ENCODE measurements around the gene SLC49A3. TPM values are rescaled to one million over a fixed set of nuclear protein-coding genes. Genes with fewer than 3 reads are reported as not detected.

SLC49A3 gene
- total RNA-seq, 2 experiments from 2014 or later = 0.23 TPM; not detected in 1

DNA sequence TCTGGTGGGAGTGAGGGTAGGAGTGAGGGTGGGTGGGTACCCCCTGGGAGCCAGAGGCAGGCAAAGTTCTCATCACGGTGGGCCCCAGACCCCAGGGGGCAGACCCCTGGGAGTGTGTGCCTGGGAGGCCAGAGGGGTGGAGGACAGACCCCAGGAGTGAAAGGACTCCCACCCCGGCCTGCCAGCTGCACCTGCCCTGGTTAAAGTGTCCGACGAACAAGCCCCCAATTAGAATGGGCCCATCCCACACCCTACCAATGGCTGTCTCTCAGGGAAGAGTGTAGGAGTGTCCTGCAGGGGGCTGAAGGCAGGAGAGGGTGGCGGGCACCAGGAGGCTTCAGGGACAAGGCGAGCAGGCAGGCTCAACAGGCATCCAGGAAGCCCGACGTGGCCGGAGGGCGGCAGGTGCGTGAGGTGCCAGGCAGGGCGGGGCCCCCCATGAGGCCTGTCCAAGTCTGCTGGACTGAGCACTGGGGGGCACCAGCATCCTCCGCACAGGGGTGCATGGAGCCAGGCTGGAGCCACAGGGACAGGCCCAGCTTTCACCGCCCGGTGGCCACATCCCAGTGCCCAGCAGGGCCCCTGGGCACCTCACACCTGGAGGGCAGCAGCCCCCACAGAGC lies 54.9 kb downstream of the SLC49A3 start:
- DNase-seq (no peak), ATAC-seq (no peak)
- POLR2A ChIA-PET = no interaction called here
- CTCF ChIA-PET = no interaction called here
- H3K27me3 Mint-ChIP-seq = peaks cover 2% of the 10 kb centered on the region
- no peak overlapping the region for H3K27ac Mint-ChIP-seq
- intact Hi-C loops (cut with micrococcal nuclease) = no loop called here
- no peaks in the 10 kb centered on the region for H3K36me3 Mint-ChIP-seq (ENCODE audit: low read depth)
- H3K9me3 Mint-ChIP-seq = peaks cover 5% of the 10 kb centered on the region
- no peaks in the 10 kb centered on the region for H3K4me1 Mint-ChIP-seq (ENCODE audit: low read depth)
- TF ChIP-seq, protein P1, sequence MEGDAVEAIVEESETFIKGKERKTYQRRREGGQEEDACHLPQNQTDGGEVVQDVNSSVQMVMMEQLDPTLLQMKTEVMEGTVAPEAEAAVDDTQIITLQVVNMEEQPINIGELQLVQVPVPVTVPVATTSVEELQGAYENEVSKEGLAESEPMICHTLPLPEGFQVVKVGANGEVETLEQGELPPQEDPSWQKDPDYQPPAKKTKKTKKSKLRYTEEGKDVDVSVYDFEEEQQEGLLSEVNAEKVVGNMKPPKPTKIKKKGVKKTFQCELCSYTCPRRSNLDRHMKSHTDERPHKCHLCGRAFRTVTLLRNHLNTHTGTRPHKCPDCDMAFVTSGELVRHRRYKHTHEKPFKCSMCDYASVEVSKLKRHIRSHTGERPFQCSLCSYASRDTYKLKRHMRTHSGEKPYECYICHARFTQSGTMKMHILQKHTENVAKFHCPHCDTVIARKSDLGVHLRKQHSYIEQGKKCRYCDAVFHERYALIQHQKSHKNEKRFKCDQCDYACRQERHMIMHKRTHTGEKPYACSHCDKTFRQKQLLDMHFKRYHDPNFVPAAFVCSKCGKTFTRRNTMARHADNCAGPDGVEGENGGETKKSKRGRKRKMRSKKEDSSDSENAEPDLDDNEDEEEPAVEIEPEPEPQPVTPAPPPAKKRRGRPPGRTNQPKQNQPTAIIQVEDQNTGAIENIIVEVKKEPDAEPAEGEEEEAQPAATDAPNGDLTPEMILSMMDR (IDR thresholded peaks at IDR 0.05) = no peak
- no peak overlapping the region for H3K4me3 Mint-ChIP-seq

DNA sequence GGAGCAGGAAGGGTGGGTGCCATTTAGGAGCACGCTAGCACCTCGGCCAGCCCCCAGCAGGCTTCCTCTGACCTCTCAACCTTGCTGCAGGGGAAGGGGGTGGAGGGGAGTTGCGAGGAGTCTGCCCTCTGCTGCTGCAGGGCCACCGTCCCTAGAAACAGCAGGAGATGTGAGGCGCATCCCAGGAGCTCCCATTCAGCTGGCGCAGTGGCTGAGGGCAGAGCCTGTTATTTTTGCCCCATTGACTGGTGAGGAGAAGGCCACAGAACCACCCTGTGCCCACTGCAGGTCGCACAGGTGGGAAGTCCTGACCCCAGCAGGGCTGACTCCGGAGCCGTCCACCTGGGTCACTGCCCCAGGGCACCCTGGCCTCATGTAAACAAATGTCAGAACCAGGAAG lies 55.5 kb downstream of the SLC49A3 start:
- POLR2A ChIA-PET = no interaction called here

DNA sequence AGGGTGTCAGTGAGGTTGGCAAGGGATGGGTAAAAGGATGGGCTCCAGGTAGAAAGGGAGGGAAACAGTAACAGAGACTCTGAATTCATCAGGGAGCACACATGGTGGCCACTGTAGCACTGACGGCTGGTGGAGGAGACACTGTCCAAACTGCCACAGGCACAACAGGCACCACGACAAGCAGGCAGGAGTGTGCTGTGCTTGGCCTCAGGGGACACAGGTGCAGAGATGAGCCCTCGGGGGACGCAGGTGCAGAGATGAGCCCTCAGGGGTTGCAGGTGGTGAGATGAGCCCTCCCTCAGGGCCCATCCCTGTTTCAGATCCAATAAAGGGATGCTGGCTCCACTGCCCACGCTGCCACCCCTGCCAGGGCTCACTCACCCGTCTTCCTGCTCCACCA lies 56.0 kb downstream of the SLC49A3 start:
- POLR2A ChIA-PET = no interaction called here
- H3K4me3 Mint-ChIP-seq = no peak overlapping the region
- TF ChIP-seq, protein P1 (IDR thresholded peaks at IDR 0.05) = no peak
- H3K27me3 Mint-ChIP-seq = peaks cover under 1% of the 10 kb centered on the region
- ATAC-seq (no peak), DNase-seq (no peak)
- H3K27ac Mint-ChIP-seq = no peak overlapping the region
- CTCF ChIA-PET = no interaction called here
- peaks cover 5% of the 10 kb centered on the region for H3K9me3 Mint-ChIP-seq
- intact Hi-C loops (cut with micrococcal nuclease) = no loop called here
- H3K4me1 Mint-ChIP-seq (ENCODE audit: low read depth) = no peaks in the 10 kb centered on the region
- no peaks in the 10 kb centered on the region for H3K36me3 Mint-ChIP-seq (ENCODE audit: low read depth)

More for the DNA sequence above, 55.5 kb downstream of the SLC49A3 start:
- H3K9me3 Mint-ChIP-seq = peaks cover 5% of the 10 kb centered on the region
- TF ChIP-seq, protein P1 (IDR thresholded peaks at IDR 0.05) = no peak
- H3K36me3 Mint-ChIP-seq (ENCODE audit: low read depth) = no peaks in the 10 kb centered on the region
- CTCF ChIA-PET = no interaction called here
- H3K27me3 Mint-ChIP-seq = peaks cover 2% of the 10 kb centered on the region
- no peak for ATAC-seq
- no peak overlapping the region for H3K27ac Mint-ChIP-seq
- H3K4me1 Mint-ChIP-seq (ENCODE audit: low read depth) = no peaks in the 10 kb centered on the region
- intact Hi-C loops (cut with micrococcal nuclease) = no loop called here
- H3K4me3 Mint-ChIP-seq = no peak overlapping the region
- no peak for DNase-seq

DNA sequence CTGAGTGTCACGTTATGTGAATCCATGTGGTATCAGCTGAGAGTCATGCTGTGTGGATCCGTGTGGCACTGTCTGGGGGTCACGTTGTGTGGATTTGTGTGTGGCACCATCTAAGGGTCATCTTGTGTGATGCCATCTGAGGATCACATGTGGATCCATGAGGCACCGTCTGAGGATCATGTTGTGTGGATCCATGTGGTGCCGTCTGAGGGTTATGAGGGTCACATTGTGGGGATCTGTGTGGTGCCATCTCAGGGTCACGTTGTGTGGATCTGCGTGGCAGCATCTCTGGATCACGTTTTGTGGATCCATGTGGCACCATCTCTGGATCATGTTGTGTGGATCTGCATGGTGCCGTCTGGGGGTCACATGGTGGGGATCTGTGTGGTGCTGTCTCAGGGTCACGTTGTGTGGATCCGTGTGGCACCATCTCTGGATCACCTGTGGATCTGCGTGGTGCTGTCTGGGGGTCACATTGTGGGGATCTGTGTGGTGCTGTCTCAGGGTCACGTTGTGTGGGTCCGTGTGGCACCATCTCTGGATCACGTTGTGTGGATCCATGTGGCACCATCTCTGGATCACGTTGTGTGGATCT lies 56.7 kb downstream of the SLC49A3 start:
- intact Hi-C loops (cut with micrococcal nuclease) = no loop called here
- no peaks in the 10 kb centered on the region for H3K27me3 Mint-ChIP-seq
- H3K9me3 Mint-ChIP-seq = peaks cover 5% of the 10 kb centered on the region
- H3K4me1 Mint-ChIP-seq (ENCODE audit: low read depth) = no peaks in the 10 kb centered on the region
- ATAC-seq (no peak), DNase-seq (no peak)
- no peak overlapping the region for H3K27ac Mint-ChIP-seq
- CTCF ChIA-PET = no interaction called here
- no peak overlapping the region for H3K4me3 Mint-ChIP-seq
- TF ChIP-seq, protein P1 (IDR thresholded peaks at IDR 0.05) = no peak
- H3K36me3 Mint-ChIP-seq (ENCODE audit: low read depth) = no peaks in the 10 kb centered on the region
- POLR2A ChIA-PET = no interaction called here

Other genes starting within 250 kb of the SLC49A3 start
- gene ZNF721, start 190.0 kb downstream of the SLC49A3 start, total RNA-seq = 10 to 100 TPM; 33.9 to 36.4 TPM
- gene PIGG, start 189.9 kb downstream of the SLC49A3 start, total RNA-seq = 10 to 100 TPM; 40.9 to 41.7 TPM
- gene TMEM271, start 112.9 kb downstream of the SLC49A3 start, total RNA-seq = not detected
- 10 to 100 TPM; 11.4 to 13.9 TPM for gene PDE6B, start 63.6 kb downstream of the SLC49A3 start, total RNA-seq
- gene ATP5ME, start 14.9 kb downstream of the SLC49A3 start, total RNA-seq = 100 to 1,000 TPM; 221 to 234 TPM
- 10 to 100 TPM; 14.7 to 17.8 TPM for gene MYL5, start 14.6 kb downstream of the SLC49A3 start, total RNA-seq
- gene PCGF3, start 16.7 kb upstream of the SLC49A3 start, total RNA-seq = 10 to 100 TPM; 23.9 to 25.6 TPM
- gene CPLX1, start 137.0 kb upstream of the SLC49A3 start, total RNA-seq = not detected
- 100 to 1,000 TPM in 1 of 2 experiments, 10 to 100 TPM in 1; 97.8 to 102 TPM for gene GAK, start 243.2 kb upstream of the SLC49A3 start, total RNA-seq
- 10 to 100 TPM; 11.0 to 11.2 TPM for gene TMEM175, start 243.3 kb upstream of the SLC49A3 start, total RNA-seq

All from activated CD8-positive, alpha-beta T cell treated with anti-CD3 and anti-CD28 coated beads for 36 hours (primary cell).